SK-N-MC (cell line): ENCODE measurements around the gene CLDN34.

Source experiments
- EZH2 ChIP-seq: fragments of 200-600 bp; sonication (generic); IDR thresholded peaks from one replicate; pipeline ENCODE4 v1.6.1; 2017; ENCODE audit warnings: antibody characterized with exemption
- FOXP2 ChIP-seq: optimal IDR thresholded peaks from 2 replicates; pipeline ENCODE3; 2011; ENCODE audit warnings: mild to moderate bottlenecking, moderate library complexity; ENCODE audit not compliant: insufficient read depth; ENCODE audit errors: extremely low read length, control extremely low read depth
- POLR2AphosphoS5 ChIP-seq: IDR thresholded peaks from 2 replicates; pipeline ENCODE4 v1.6.1; 2012; ENCODE audit warnings: mild to moderate bottlenecking, low read depth, low read length, borderline replicate concordance

DNA sequence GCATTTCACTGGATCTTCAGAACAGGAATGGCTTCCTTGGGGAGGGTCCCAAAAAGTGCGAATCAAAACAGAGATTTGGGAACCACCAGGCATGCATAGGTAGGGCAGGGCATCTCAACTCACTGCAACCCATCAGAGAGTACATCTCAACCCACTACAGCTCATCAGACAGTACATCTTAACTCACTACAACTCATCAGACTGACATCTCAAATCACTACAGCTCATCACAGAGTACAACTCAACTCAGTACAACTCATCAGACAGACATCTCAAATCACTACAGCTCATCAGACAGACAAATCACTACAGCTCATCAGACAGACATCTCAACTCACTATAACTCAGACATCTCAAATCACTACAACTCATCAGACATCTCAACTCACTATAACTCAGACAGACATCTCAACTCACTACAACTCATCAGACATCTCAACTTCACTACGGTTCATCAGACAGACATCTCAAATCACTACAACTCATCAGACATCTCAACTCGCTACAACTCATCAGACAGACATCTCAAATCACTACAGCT is 47.5 kb upstream of the CLDN34 start:
- TF ChIP-seq POLR2AphosphoS5: no peak
- TF ChIP-seq FOXP2: no peak
- TF ChIP-seq EZH2: no peak
